ENCODE data around the gene VEGFD.
A peak's percentile ranks its signal among the peaks of the same experiment; 100 is the strongest.

Gene VEGFD

DNA sequence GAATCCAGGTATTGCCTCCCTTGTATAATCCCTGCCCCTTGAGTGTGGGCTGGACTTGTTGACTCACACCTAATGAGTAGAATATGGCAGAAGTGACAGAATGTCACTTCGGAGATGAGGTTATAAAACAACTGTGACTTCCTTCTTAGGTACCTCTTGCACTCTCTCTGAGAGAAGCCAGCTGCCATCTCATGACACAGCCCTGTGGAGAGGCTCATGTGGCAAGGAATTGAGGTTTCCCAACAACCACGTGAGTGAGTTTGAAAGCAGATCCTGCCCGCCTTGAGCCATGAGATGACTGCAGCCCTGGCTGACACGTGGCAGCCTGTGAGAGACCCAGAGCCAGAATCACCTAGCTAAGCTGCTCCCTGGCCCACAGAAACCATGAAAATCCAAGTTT, 82.3 kb downstream of the VEGFD start:
- TF ChIP-seq, protein P1, sequence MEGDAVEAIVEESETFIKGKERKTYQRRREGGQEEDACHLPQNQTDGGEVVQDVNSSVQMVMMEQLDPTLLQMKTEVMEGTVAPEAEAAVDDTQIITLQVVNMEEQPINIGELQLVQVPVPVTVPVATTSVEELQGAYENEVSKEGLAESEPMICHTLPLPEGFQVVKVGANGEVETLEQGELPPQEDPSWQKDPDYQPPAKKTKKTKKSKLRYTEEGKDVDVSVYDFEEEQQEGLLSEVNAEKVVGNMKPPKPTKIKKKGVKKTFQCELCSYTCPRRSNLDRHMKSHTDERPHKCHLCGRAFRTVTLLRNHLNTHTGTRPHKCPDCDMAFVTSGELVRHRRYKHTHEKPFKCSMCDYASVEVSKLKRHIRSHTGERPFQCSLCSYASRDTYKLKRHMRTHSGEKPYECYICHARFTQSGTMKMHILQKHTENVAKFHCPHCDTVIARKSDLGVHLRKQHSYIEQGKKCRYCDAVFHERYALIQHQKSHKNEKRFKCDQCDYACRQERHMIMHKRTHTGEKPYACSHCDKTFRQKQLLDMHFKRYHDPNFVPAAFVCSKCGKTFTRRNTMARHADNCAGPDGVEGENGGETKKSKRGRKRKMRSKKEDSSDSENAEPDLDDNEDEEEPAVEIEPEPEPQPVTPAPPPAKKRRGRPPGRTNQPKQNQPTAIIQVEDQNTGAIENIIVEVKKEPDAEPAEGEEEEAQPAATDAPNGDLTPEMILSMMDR (conservative IDR thresholded peaks at IDR 0.05; ENCODE audit: low read depth, low read length): no peak
- H3K79me2 ChIP-seq (ENCODE audit: insufficient read depth, low read depth): no peaks in the 10 kb centered on the region
- peaks cover 8% of the 10 kb centered on the region for H3K4me1 ChIP-seq (ENCODE audit: low read depth, poor library complexity, severe bottlenecking)
- no peak overlapping the region for H3K4me3 ChIP-seq (IDR thresholded peaks at IDR 0.05; ENCODE audit: insufficient read depth, low read depth, low read length)
- H3K27ac ChIP-seq: no peak overlapping the region
- no peak overlapping the region for H3K9ac ChIP-seq
- H4K20me1 ChIP-seq (ENCODE audit: insufficient read depth): no peaks in the 10 kb centered on the region
- peak overlapping the region; percentile 44 for H2AFZ ChIP-seq (ENCODE audit: low read depth)
- no peak overlapping the region; the same call in 1 of the 2 replicates for H3K4me2 ChIP-seq
- no peaks in the 10 kb centered on the region for H3K36me3 ChIP-seq (ENCODE audit: insufficient read depth)
- no peaks in the 10 kb centered on the region for H3K27me3 ChIP-seq (ENCODE audit: insufficient read depth, low read depth)

DNA sequence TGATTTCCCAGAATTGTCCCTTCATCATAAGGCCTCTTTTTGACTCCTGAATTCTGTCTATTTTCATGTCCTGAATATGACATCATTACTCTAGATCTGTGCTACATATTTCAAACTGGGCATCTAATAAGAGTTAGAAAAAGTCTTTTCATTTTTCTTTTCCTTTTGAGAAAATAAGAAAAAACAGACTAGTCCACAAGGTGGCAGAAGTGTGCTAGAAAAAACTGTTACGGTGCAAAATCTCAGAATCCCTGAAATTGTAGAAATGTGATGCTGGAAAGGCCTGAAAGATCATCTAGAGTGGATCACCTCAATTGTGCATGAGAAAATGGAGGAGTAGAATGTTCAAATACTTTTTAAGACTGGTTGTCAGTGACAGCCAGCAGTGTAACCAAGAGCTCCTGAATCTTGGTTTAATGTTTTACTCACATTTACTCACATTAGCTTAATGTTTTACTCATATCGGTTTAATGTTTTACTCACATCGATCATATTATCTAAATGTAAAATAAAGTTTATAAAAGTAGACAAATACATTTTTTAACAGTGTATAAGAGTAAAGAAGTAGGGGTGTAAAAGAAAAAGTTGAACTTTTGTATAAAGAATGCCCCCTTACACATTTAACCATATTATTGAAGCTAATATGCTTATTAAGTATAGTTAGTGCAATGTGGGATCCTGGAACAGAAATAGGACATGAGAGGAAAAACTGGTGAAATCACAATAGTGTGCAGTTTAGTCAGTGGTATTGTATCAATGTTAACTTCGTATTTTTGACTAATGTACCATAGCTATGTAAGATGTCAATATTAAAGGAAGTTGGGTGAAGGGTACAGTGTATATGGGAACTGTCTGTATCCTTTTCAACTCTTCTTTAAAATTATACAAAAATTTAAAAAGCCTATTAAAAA, 84.0 kb downstream of the VEGFD start:
- TF ChIP-seq, protein P1 (conservative IDR thresholded peaks at IDR 0.05; ENCODE audit: low read depth, low read length): peak; percentile 71
- no peak overlapping the region for H3K4me2 ChIP-seq
- H3K9ac ChIP-seq: no peak overlapping the region
- H2AFZ ChIP-seq (ENCODE audit: low read depth): no peak overlapping the region
- no peaks in the 10 kb centered on the region for H3K36me3 ChIP-seq (ENCODE audit: insufficient read depth)
- no peaks in the 10 kb centered on the region for H3K27me3 ChIP-seq (ENCODE audit: insufficient read depth, low read depth)
- no peak overlapping the region for H3K4me3 ChIP-seq (IDR thresholded peaks at IDR 0.05; ENCODE audit: insufficient read depth, low read depth, low read length)
- H4K20me1 ChIP-seq (ENCODE audit: insufficient read depth): no peaks in the 10 kb centered on the region
- H3K27ac ChIP-seq: no peak overlapping the region
- peaks cover 8% of the 10 kb centered on the region for H3K4me1 ChIP-seq (ENCODE audit: low read depth, poor library complexity, severe bottlenecking)
- no peaks in the 10 kb centered on the region for H3K79me2 ChIP-seq (ENCODE audit: insufficient read depth, low read depth)

DNA sequence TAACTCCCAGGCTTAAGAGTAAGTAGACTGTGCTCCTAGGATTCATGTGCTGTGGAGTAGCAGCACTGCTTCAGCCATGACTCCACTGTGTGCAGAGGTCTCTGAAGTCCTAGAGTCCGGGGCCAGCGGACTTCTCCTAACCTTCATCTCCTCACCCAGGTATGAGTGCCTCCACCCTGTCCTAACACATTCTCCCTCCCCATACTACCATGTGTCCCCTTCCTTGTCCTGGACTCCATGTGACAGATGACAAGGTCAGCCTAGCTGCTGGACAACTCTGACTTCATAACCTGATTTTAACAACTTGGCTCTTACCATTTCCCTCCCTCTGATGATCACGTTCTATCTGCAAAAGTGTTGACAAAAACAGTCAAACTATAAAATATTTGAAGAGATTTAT, 85.4 kb downstream of the VEGFD start:
- Histone ChIP-seq H4K20me1 (ENCODE audit: insufficient read depth) (no peaks in the 10 kb centered on the region), H3K4me3 (IDR thresholded peaks at IDR 0.05; ENCODE audit: insufficient read depth, low read depth, low read length) (no peak overlapping the region), H3K79me2 (ENCODE audit: insufficient read depth, low read depth) (no peaks in the 10 kb centered on the region), H3K4me1 (ENCODE audit: low read depth, poor library complexity, severe bottlenecking) (peaks cover 8% of the 10 kb centered on the region), H2AFZ (ENCODE audit: low read depth) (no peak overlapping the region), H3K9ac (no peak overlapping the region), H3K4me2 (no peak overlapping the region), H3K36me3 (ENCODE audit: insufficient read depth) (no peaks in the 10 kb centered on the region), H3K27ac (no peak overlapping the region), H3K27me3 (ENCODE audit: insufficient read depth, low read depth) (no peaks in the 10 kb centered on the region)
- TF ChIP-seq, protein P1 (conservative IDR thresholded peaks at IDR 0.05; ENCODE audit: low read depth, low read length): no peak

DNA sequence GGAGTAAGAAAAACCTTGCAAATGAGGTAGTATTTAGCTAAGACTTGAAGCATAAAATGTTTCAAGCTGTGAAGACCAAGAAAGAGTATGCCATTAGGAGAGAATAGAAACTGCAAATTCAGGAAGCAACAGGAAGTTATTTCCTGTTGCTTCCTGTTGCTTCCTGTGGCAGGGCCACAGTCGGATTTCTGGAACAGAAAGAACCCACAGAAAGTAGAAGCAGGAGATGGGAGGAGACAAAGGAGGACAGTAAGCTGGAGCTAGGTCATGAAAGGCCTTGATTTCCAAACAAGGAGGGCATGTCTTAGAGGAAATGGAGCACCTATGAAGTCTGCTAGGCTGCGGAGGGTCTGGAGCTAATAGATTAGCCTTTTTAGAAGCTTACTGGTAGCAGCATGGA, 86.0 kb downstream of the VEGFD start:
- H3K9ac ChIP-seq: no peak overlapping the region
- H3K4me3 ChIP-seq (IDR thresholded peaks at IDR 0.05; ENCODE audit: insufficient read depth, low read depth, low read length): no peak overlapping the region
- H3K4me1 ChIP-seq (ENCODE audit: low read depth, poor library complexity, severe bottlenecking): peaks cover 8% of the 10 kb centered on the region
- no peaks in the 10 kb centered on the region for H3K27me3 ChIP-seq (ENCODE audit: insufficient read depth, low read depth)
- H3K79me2 ChIP-seq (ENCODE audit: insufficient read depth, low read depth): no peaks in the 10 kb centered on the region
- no peaks in the 10 kb centered on the region for H4K20me1 ChIP-seq (ENCODE audit: insufficient read depth)
- H3K4me2 ChIP-seq: no peak overlapping the region
- no peak overlapping the region for H2AFZ ChIP-seq (ENCODE audit: low read depth)
- H3K36me3 ChIP-seq (ENCODE audit: insufficient read depth): no peaks in the 10 kb centered on the region
- TF ChIP-seq, protein P1 (conservative IDR thresholded peaks at IDR 0.05; ENCODE audit: low read depth, low read length): no peak
- H3K27ac ChIP-seq: no peak overlapping the region

Measured in KMS-11 (cell line).